ENCODE results near the gene LEFTY2.
"Not testable (repeated sequence)": the region's sequence is repeated elsewhere in the genome, so short reads cannot be mapped to it uniquely, and the experiment has no call there.

The LEFTY2 gene

DNA sequence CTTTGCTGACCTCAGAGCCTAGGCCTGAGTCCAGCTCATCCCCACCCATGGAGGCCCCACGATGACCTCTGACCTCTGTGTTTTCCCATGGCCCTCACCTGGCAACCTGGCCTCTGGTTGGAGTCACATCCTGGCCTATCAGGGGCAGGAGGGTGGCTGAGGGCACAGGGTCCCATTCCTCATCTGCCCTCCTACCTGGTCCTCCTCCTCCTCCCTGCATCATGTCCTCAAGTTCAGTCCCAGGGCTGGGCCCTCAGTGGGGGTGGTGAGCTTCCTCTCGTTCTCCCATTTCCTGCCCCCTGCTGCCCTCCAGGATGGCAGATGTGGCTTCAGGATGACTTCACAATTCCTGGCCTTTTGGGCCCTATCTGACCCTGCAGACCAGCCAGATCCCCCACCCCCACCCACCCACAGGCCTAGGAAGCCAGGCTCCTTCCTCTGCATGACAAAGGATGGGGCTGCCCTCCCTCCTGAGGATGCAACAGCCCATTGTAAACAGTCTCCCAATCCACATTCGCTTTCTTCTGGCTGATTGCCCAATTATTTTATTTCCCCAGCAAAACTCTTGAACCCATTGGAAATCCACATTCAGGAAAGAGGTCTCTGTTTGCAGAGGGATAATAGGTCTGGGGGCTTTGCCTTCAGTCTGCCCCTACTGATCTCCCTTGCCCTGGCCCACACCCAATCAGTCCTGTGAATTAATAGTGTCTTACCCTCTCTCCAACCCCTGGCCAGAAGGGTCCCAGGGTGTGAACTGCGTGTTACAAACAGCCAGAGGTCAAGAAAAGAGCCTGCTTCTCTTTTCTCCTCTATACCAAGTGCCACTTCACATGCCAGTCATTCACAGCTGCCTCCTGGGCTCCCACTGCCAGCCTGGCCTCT lies 41.7 kb downstream of the LEFTY2 start:
- DNase-seq: no peak

DNA sequence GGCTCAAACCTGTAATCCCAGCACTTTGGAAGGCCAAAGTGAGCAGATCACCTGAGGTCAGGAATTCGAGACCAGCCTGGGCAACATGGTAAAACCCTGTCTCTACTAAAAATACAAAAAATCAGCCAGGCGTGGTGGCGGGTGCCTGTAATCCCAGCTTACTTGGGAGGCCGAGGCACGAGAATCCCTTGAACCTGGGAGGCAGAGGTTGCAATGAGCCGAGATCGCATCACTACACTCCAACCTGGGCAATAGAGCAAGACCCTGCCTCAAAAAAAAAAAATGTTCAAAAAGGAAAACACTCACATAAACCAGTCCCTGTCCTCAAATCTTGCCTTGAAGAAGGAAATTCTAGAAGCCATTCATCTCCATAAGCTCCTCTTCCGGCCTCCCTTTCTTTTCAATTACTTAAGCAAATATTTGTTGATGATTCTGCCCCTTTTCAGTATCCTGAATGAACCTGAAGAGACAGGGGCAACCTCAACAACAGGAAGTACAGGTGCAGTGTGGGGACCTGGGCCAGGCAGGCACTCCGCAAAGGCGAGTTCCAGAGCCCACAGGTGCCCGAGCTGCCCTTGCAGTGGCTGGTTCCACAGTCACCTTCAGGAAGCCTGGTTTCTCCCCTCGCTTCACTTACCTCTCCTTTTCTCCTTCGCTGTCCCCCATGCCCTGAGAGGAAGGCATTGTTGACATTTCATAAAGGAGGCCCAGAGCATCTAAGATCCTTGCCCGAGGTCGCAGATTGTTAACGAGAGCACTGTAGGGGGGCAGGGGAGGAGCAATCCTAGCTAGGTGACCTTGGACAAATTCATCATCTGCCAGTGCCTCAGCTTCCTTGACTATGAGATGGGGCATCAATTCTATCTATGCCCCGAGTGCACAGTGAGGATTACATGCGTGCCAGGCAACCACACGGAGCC lies 43.2 kb downstream of the LEFTY2 start:
- DNase-seq: peak; percentile 58

DNA sequence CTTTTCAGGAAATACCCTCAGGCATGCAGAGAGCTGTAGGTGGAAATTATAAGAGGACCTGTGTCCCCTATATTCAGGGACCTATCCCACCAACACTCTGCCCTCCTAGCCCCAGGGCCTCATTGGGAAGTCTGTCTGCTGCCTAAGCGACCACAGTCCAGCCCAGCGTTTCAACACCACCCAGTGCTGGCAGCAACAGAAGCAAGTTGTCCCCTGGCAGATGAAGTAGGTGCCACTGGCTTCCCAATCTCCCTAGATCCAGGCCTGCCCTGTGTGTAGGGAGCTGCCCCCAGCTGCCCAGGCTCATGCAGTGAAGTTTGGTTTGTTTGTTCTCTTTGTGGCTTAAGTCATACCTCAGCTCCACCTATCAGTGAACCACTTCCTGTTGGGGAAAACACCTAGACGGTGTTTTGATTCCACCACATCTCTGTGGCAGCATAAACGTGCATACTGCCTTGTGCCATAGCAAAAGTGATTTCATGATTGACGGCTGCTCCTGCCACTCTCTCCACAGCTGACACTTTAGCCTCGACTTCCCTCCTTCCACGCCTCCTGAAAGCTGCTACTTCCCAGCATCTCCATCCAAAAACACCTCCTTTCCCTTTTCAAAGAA lies 44.0 kb downstream of the LEFTY2 start:
- DNase-seq: peak; percentile 91

DNA sequence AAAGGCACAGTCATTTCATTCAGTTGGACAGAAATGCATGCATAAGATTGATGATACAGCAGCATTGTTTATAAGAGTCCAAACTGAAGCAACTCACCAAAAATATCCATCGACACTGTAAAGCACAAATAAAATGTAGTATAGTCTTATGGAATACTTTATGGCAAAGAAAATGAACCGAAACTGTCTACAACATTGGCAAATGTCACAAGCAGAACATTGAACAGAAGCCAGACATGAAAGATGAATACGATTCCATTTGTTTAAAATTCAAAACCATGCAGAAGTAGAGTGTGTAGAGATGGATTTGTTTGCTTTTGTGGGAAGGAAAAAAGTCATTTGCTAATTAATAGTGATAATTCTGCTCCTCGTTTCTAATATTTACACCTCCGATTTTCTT lies 44.5 kb downstream of the LEFTY2 start:
- no peak for DNase-seq

DNA sequence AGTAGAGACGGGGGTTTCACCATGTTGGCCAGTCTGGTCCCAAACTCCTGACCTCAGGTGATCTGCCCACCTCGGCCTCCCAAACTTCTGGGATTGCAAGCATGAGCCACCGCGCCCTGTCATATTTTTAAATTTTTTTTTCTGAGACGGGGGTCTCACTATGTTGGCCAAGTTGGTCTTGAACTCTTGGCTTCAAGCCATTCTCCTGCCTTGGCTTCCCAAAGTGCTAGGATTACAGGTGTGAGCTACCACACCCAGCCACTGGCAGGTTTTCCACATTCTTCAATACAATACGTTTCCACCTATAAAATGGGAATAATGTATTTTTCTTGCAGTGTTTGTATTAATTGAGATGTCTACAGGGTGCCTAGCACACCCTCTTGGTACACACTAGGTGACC lies 48.7 kb downstream of the LEFTY2 start:
- no peak for DNase-seq

DNA sequence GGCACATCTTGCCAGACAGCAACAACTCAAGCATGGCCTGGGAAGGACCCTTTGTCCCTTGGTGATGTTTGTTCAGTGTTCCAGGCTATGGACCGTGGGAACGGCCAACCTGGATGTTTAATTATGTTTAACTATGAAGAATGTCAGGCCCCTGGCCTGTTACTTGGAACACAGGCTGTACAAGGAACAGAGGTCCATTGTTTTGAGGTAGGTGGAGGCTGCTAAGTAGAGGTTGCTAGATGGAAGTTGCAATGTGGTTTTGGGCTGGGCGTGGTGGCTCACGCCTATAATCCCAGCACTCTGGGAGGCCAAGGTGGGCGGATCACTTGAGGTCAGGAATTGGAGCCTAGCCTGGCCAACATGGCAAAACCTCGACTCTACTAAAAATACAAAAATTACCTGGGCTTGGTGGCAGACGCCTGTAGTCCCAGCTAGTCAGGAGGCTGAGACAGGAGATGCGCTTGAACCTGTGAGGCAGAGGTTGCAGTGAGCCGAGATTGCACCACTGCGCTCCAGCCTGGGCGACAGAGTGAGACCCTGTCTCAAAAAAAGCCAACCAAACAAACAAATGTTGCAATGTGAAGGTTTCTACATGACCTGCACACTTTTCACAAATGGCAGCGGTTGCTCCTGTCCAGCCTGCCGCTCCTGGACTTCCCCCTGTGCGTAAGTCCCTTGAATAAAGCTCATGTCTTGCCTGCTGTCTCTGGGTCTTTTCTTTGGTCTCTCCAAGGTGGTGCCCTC lies 49.6 kb downstream of the LEFTY2 start:
- no peak for DNase-seq

DNA sequence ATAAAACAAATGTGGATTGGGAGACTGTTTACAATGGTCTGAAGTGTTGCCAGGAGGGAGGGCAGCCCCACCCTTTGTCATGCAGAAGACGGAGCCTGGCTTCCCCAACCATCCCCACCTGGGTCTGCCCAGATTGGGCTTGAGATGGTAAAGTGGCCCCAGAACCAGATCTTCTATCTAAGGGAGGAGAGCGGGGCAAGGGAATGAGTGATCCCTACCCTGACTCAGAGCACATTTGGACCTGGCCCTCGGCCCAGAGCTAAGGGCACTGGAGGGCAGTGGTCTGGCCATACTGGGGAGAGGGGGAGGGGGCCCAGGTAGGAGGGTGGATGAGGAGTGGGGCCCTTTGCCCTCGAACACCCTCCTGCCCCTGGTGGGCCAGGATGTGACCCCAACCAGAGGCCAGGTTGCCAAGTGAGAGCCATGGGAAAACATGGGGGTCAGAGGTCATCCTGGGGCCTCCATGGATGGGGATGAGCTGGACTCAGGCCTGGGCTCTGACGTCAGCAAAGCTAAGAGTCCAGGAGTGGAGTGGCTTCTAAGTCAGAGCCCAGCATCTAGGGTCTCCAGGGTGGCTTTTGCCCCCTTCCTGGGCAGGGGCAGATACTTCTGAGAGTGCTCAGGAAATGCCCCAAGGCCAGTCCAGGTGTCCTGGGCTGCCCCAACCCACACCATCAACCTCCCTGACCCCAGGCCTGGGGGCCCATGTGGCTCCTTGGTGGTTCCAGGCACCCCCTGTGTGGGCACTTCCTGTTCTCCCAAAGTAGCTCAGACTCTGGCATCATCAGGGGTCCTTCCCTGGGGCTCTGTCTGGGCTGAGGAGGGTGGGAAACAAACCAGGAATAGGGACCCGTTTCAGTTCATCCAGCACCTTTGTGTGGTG lies 50.4 kb downstream of the LEFTY2 start:
- no peak for DNase-seq

DNA sequence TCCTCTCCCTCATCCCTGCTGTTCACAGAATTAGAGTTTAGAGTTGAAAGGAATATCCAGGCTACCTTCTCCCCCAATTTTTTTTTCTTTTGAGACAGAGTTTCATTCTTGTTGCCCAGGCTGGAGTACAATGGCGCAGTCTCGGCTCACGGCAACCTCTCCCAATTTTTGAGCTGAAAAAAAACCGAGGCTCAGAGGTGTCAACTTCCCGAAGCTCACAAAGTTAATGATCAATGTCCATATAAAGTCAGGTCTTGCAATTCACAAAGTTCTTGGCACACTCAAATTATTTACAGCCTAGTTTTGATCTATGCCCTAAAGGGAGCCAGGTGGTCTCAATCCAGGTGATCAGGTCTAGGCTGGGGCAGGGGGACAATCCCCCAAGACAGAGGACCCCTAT lies 51.3 kb downstream of the LEFTY2 start:
- DNase-seq: no peak

DNA sequence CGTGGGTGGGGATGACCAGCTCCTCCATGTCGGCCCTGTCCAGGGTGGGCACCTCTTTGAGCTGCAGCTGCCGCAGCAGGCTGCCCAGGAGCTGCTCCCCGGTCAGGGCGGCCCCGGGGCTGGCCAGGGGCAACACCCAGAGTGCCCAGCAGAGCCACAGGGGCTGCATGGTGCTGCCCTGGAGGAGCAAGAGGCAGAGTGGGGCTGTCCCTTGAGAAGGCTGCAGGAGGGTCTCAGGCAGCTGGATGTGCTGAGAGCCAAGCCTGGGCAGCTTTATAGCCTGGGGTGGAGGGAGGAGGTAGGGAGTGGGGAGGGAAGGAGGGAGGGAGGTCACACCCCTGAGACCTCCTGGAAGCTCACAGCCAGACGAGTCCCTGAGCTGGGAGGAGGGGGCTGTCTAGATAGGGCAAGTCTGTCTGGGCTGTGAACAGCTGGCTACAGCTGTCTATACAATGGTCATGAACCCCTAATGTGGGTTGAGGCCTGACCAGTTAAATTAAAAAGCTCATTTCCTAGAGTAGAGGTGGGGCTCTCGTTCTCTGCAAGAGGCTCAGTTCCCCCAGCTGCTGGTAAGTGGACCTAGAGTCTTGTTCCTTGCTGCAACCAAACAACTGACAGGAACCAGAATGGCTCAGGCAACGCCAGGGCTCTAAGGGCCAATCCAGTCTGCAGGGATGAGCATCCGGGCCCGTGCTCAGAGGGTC lies 52.0 kb downstream of the LEFTY2 start, which contains the start of gene LEFTY1:
TSS of gene LEFTY1 (minus strand) at position 249 of the 704 bp plus-strand sequence. CDS start at position 169, 80 bp downstream.
- no peak for DNase-seq

DNA sequence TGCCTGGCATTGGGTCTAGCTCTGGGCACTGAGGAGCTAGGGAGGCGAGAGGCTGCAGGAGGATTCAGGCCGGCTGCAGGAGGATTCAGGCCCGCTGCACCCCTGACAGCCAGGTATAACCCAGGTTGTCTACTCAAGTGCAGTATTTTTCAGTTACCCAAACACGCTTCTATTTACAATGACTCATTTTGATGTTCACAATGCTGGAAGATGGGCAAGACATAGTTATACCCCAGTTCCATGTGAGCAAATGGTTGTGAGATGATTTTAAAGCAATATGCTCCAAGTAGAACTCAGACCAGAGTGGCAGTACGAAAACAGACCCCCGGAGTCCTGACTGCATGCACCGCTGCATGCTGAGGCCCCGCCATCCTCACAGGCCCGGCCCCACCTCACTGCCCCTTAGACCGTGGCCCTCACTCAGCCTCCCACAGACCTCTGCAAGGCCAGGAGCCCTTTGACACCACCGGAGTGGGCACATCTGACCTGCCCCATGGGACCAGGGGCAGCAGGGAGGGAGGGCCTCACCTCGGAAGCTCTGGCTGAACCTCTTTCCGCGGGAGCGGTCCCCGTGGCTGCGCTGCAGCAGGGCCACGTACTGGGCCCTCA lies 52.6 kb downstream of the LEFTY2 start:
- no peak for DNase-seq

DNA sequence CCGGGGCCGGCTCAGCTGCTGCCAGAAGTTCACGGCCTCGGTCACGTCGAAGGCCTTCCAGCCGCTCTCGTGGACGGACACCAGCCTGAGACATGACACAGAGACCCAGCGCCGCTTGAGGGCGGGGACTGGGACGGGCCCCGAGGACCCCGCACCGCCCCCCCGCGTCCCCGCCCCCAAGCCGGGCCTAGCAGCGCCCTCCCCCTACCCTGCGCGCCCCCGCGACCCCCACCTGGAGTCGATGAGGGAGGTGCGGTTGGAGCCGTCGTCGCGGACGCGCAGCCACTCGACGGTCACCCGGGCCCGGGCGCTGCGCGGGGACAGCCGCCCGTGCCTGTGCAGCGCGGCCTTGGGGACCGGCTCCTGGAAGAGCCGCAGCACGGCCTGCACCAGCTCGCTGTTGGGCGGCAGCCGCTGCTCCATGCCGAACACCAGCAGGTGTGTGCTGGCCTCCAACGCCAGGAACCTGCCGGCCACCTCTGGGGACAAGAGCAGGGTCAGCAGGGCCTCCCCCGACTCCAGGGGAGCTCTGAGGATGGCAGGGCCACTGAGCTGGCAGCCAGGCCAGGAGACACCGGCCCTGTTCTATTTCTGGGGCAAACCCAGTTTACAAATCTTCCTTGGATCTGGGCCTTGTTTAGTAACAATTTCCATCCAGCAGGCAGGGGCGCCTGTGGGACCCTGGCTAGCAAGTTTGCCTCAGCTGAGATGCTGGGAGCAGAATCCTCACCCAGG lies 53.3 kb downstream of the LEFTY2 start:
- not testable (repeated sequence) for DNase-seq

DNA sequence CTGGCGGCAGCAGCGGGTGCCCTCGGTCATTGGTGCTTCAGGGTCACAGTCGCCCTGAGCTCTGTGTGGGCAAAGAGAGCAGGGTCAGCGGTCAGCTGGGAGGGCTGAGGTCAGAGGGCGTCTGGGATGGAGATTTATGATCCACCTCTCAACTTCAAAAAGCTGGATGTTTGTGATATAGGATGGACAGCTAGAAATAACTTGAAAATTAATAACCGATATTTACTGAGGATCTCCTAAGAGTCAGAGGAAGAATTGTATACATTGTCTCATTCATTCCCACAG lies 54.0 kb downstream of the LEFTY2 start:
- no peak for DNase-seq

All from central memory CD4-positive, alpha-beta T cell (primary cell).